GM12872 (cell line): ENCODE data around the gene CALCOCO1.

ENCODE experiments used
- TF ChIP-seq, protein P1 (sequence below): IDR thresholded peaks from 3 replicates; pipeline ENCODE4 v1.5.1; 2011; ENCODE audit warnings: low read depth, mild to moderate bottlenecking, low read length, moderate library complexity; ENCODE audit not compliant: insufficient read depth

Gene CALCOCO1

GRCh38 chr12:53726341-53726740 is 911 bp downstream of the CALCOCO1 start:
- TF ChIP-seq, protein P1, sequence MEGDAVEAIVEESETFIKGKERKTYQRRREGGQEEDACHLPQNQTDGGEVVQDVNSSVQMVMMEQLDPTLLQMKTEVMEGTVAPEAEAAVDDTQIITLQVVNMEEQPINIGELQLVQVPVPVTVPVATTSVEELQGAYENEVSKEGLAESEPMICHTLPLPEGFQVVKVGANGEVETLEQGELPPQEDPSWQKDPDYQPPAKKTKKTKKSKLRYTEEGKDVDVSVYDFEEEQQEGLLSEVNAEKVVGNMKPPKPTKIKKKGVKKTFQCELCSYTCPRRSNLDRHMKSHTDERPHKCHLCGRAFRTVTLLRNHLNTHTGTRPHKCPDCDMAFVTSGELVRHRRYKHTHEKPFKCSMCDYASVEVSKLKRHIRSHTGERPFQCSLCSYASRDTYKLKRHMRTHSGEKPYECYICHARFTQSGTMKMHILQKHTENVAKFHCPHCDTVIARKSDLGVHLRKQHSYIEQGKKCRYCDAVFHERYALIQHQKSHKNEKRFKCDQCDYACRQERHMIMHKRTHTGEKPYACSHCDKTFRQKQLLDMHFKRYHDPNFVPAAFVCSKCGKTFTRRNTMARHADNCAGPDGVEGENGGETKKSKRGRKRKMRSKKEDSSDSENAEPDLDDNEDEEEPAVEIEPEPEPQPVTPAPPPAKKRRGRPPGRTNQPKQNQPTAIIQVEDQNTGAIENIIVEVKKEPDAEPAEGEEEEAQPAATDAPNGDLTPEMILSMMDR, result no peak

DNA sequence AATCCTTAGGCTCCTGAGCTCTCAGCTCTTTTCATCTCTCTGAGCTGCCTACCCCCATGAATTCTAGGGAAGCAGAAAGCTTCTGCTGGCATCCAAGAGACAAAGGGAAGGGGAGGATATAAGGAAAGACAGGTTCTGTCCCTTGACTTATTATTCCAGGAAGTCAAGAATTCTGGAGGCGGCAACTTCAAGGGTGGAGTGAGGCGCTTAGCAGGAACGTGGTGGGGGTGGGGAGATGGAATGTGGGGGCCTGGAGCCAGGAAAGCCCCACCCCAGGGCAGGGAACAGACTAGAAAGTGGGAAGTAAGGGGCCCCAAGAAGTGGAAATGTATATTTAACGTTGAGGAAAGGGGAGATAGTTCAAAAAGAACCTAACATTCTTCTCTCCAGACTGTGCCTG is 1.4 kb downstream of the CALCOCO1 start:
- TF ChIP-seq, protein P1, result no peak

- TF ChIP-seq, protein P1, result no peak
Measured at GRCh38 chr12:53722450-53723041, 4.7 kb downstream of the CALCOCO1 start.

- TF ChIP-seq, protein P1, result no peak
Measured at GRCh38 chr12:53720946-53721345, 6.3 kb downstream of the CALCOCO1 start.

DNA sequence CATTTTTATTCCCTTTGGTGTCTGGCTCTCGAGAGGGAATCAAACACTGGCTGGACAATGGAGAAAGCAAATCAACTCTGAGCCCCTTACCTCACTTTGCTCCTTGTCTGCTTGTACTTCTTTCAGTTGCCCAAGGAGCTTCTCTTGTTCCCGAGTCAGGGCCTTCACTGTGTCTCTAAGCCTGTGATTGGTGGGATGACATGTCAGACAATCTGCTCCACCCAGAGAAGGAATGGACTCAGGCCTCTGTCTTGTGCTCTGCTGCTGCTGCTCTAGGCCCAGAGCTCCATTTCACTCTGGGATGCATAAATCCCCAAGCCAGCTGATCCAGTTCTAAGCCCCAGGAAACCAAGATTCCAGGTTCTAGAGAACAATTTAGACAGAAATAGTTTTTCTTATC is 7.6 kb downstream of the CALCOCO1 start:
- TF ChIP-seq, protein P1, result no peak

GRCh38 chr12:53717319-53717718 is 9.9 kb downstream of the CALCOCO1 start:
- TF ChIP-seq, protein P1, result no peak

GRCh38 chr12:53714004-53714403 is 13.2 kb downstream of the CALCOCO1 start:
- TF ChIP-seq, protein P1, result no peak
